Fibroblast of mammary gland (primary cell): ENCODE measurements around the gene SLC1A2.

Experiments used
- DNase-seq: peaks from one replicate; pipeline ENCODE4 v3.0.0-alpha.2; 2010; ENCODE audit warnings: low read depth
- H3K4me3 ChIP-seq: 2 replicates; pipeline ENCODE4 v1.5.1; 2011; ENCODE audit warnings: low read depth, mild to moderate bottlenecking, low read length, moderate library complexity; ENCODE audit not compliant: control insufficient read depth
- CTCF ChIP-seq: conservative IDR thresholded peaks from 2 replicates; pipeline ENCODE4 v1.5.1; 2011; ENCODE audit warnings: low read depth, low read length, inconsistent platforms; ENCODE audit not compliant: control insufficient read depth, insufficient read depth

Gene SLC1A2

GRCh38 chr11:35259529-35259928 lies 159.8 kb downstream of the SLC1A2 start:
- TF ChIP-seq CTCF: no peak
- no peak for DNase-seq
- H3K4me3 ChIP-seq: no peak overlapping the region

- no peak overlapping the region for H3K4me3 ChIP-seq
- no peak for TF ChIP-seq CTCF
- no peak for DNase-seq
These were observed 162.1 kb downstream of the SLC1A2 start for GRCh38 chr11:35257281-35257680.

- H3K4me3 ChIP-seq: no peak overlapping the region
- no peak for DNase-seq
- no peak for TF ChIP-seq CTCF
These were observed 163.1 kb downstream of the SLC1A2 start for GRCh38 chr11:35256296-35256695.

- no peak overlapping the region for H3K4me3 ChIP-seq
- TF ChIP-seq CTCF: no peak
These were observed 163.8 kb downstream of the SLC1A2 start for GRCh38 chr11:35255514-35255913.

GRCh38 chr11:35253237-35253636 lies 166.1 kb downstream of the SLC1A2 start:
- no peak overlapping the region for H3K4me3 ChIP-seq
- DNase-seq: peak; percentile 30
- TF ChIP-seq CTCF: no peak

More at GRCh38 chr11:35255514-35255913, 163.8 kb downstream of the SLC1A2 start:
- no peak for DNase-seq

GRCh38 chr11:35250621-35251020 lies 168.7 kb downstream of the SLC1A2 start:
- no peak for DNase-seq
- TF ChIP-seq CTCF: no peak
- H3K4me3 ChIP-seq: no peak overlapping the region

GRCh38 chr11:35250192-35250591 lies 169.2 kb downstream of the SLC1A2 start:
- H3K4me3 ChIP-seq: no peak overlapping the region
- TF ChIP-seq CTCF: no peak
- DNase-seq: no peak
